ENCODE data around the gene CBX4. TPM values are rescaled to one million over a fixed set of nuclear protein-coding genes. Genes with fewer than 3 reads are reported as not detected.
A peak's percentile ranks its signal among the peaks of the same experiment; 100 is the strongest.

The CBX4 gene
- total and polyA plus RNA-seq, 4 experiments from 2014 or later, result 1.2 to 65.7 (median 37.2) TPM

DNA sequence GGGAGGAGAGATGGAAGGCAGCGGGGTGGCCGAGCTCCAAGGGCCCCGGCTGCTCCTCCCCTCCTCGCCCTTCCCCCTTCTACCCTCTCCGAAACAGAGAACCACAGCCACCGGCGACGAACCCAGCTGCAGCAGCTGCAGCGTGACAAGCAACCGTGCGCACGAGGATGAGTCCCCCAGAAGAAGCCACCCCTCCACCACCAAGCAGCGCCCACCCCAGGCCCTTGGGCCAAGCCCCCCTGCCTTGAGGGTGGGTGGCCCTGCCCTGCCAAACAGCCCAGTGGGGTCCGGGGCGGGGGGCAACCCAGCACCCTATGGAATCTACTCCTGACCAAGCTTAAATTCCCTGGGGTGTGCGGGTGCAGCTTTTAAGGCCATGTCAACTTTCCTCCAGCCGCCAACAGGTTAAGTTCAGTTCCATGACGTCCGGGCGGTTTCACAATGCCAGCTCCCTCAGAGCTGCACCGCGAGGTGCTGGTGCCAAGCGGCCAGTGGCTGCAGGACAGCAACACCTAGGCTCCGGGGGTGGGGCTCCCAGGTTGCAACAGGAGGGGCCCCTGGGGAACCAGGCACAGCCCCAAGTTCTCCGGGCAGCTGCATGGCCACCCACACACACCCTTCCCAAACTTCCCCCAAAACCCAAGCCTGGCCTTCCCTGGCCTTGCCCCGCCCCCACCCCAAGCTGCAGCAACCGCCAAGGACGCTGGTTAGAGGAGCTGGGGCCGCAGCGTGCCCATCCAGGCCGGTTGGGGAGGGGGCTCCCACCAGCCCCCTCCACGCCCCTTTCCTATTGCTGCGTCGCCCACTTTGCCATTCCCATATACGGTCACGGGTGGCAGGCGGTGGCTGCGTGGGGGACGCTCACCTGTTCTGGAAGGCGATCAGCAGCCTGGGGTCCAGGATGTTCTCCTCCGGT, 2.0 kb downstream of the CBX4 start:
- intact Hi-C loops (cut with micrococcal nuclease), result no loop called here

DNA sequence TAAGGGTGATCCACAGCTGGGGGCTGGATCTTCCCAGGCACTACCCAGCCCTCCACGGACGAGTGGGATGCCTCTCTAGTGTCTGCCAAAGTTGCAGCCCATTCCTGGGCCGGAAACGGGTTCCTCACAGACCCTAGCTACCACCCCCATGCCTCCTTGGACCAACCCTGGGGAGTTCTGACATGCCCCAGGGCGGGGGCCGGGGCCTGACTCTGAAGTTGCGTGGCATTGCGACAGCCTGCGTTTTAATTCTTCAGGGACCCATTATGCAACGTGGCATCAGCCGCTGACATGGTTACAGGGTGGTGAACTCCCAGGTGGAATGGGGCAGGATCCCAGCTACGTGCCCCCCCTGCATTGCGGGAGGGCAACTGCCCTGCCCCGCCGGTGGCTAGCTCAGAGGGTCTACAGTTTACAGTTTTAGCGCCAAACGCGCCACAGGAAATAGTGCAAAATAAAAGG, 2.7 kb downstream of the CBX4 start:
- Histone ChIP-seq H3K4me3 (ENCODE audit: low read length in 2 of 2) (peak overlapping the region in 1 of 2 donors; percentile 89), H3K9me3 (ENCODE audit: control insufficient read depth in 1 of 2, low read length in 2 of 2) (no peaks in the 10 kb centered on the region), H3K4me1 (ENCODE audit: insufficient read depth, low read length) (peaks cover 51% of the 10 kb centered on the region), H3K27ac (ENCODE audit: low read depth, low read length) (no peak overlapping the region), H3K36me3 (ENCODE audit: insufficient read depth, low read length) (peaks cover 16% of the 10 kb centered on the region), H3K27me3 (ENCODE audit: insufficient read depth, low read length) (peaks cover 17% of the 10 kb centered on the region)
- DNase-seq, result no peak
- ChIA-PET POLR2A (ENCODE audit: partially characterized antibody) (interaction anchor here (0.7 to 16.4 kb wide), 4 partner anchors 12 to 160 kb away, joined by 3 to 503 read pairs (median 3); partner anchors contain the start of gene CBX8), CTCF (ENCODE audit: partially characterized antibody) (interaction anchor here (0.9 to 1.5 kb wide), 3 partner anchors 13 to 39 kb away, joined by 3 to 4 read pairs (median 4); partner anchors contain the start of gene CBX8)
- peaks cover 21 to 22% of the 10 kb centered on the region in 2 donors for H3K36me3 Mint-ChIP-seq
- peak overlapping the region in 3 of 7 donors; percentile 27 to 89 (median 31) for H3K27ac Mint-ChIP-seq
- H3K4me3 Mint-ChIP-seq, result peak overlapping the region; percentile 58 to 97 (median 93)
- peaks cover 0 to 7% (median 0%) of the 10 kb centered on the region in 8 donors for H3K9me3 Mint-ChIP-seq
- peaks cover 0 to 1% of the 10 kb centered on the region in 2 donors for H3K27me3 Mint-ChIP-seq
- intact Hi-C loops (cut with micrococcal nuclease), result no loop called here
- H3K4me1 Mint-ChIP-seq, result peaks cover 9 to 56% (median 32%) of the 10 kb centered on the region in 4 donors

More for the DNA sequence above, 2.0 kb downstream of the CBX4 start:
- H3K27ac ChIP-seq (ENCODE audit: low read depth, low read length), result peak overlapping the region; percentile 52
- H3K4me3 ChIP-seq (ENCODE audit: low read length in 2 of 2), result peak overlapping the region; percentile 89 to 99
- Mint-ChIP-seq H3K4me3 (peak overlapping the region; percentile 91 to 97 (median 96)), H3K27ac (peak overlapping the region in 6 of 7 donors; percentile 31 to 98 (median 94)), H3K36me3 (peaks cover 21 to 22% of the 10 kb centered on the region in 2 donors), H3K27me3 (peaks cover 3 to 5% of the 10 kb centered on the region in 2 donors), H3K9me3 (peaks cover 0 to 7% (median 0%) of the 10 kb centered on the region in 8 donors), H3K4me1 (peaks cover 12 to 60% (median 36%) of the 10 kb centered on the region in 4 donors)
- POLR2A ChIA-PET (ENCODE audit: partially characterized antibody), result interaction anchor here (0.7 to 16.4 kb wide), 5 partner anchors 13 to 160 kb away, joined by 3 to 503 read pairs (median 3); partner anchors contain the start of gene CBX8
- CTCF ChIA-PET (ENCODE audit: partially characterized antibody), result interaction anchor here (0.9 to 1.1 kb wide), 2 partner anchors 20 to 40 kb away, joined by 3 to 4 read pairs; partner anchors contain the start of gene CBX8
- H3K9me3 ChIP-seq (ENCODE audit: control insufficient read depth in 1 of 2, low read length in 2 of 2), result no peaks in the 10 kb centered on the region
- DNase-seq, result peak in 2 of 5 donors; percentile 42 to 68
- peaks cover 24% of the 10 kb centered on the region for H3K27me3 ChIP-seq (ENCODE audit: insufficient read depth, low read length)
- peaks cover 58% of the 10 kb centered on the region for H3K4me1 ChIP-seq (ENCODE audit: insufficient read depth, low read length)
- H3K36me3 ChIP-seq (ENCODE audit: insufficient read depth, low read length), result peaks cover 16% of the 10 kb centered on the region

DNA sequence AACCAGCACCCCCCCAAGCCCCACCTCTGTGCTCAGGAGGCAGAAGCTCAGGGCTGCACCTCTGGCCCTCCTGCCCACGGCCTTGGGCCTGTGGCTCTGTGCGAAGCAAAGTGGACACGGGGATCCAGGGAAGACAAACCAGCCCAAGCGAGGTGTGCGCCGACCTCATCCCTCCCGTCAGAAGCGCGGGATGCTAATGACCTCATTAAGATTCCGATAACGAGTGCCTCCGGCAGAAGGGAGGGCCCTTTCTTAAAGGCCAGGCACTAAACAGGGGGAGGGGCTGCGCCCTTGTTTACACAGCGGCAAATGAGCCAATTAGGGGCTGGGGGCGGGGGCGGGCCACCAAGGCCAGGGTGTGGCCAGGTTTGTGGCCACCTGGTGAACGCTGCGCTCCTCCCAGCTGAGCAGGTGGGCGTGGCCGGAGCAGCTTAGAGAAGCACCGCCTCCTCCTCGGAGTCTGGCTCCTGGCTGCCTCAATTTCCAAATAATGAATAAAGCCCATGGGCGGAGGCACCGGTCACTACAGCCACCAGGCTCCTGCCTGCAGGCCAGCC, 3.2 kb downstream of the CBX4 start:
- ChIA-PET CTCF (ENCODE audit: partially characterized antibody) (interaction anchor here (0.5 to 1.5 kb wide), 4 partner anchors 11 to 205 kb away, joined by 3 to 6 read pairs (median 4); no protein-coding TSS in a partner anchor), POLR2A (ENCODE audit: partially characterized antibody) (interaction anchor here (1.0 to 16.4 kb wide), 3 partner anchors 11 to 161 kb away, joined by 3 to 503 read pairs (median 3); partner anchors contain the start of gene CBX8)
- intact Hi-C loops (cut with micrococcal nuclease), result no loop called here
- Histone ChIP-seq H3K4me1 (ENCODE audit: insufficient read depth, low read length) (peaks cover 50% of the 10 kb centered on the region), H3K27ac (ENCODE audit: low read depth, low read length) (no peak overlapping the region), H3K9me3 (ENCODE audit: control insufficient read depth in 1 of 2, low read length in 2 of 2) (no peaks in the 10 kb centered on the region), H3K27me3 (ENCODE audit: insufficient read depth, low read length) (peaks cover 12% of the 10 kb centered on the region), H3K4me3 (ENCODE audit: low read length in 2 of 2) (no peak overlapping the region), H3K36me3 (ENCODE audit: insufficient read depth, low read length) (peaks cover 16% of the 10 kb centered on the region)
- Mint-ChIP-seq H3K4me3 (peak overlapping the region in 3 of 8 donors; percentile 91 to 96 (median 95)), H3K9me3 (peaks cover 0 to 7% (median 0%) of the 10 kb centered on the region in 8 donors), H3K4me1 (peaks cover 10 to 56% (median 30%) of the 10 kb centered on the region in 4 donors), H3K36me3 (peaks cover 21 to 22% of the 10 kb centered on the region in 2 donors), H3K27me3 (peaks cover 0 to 1% of the 10 kb centered on the region in 2 donors), H3K27ac (peak overlapping the region in 1 of 7 donors; percentile 55)
- no peak for DNase-seq

DNA sequence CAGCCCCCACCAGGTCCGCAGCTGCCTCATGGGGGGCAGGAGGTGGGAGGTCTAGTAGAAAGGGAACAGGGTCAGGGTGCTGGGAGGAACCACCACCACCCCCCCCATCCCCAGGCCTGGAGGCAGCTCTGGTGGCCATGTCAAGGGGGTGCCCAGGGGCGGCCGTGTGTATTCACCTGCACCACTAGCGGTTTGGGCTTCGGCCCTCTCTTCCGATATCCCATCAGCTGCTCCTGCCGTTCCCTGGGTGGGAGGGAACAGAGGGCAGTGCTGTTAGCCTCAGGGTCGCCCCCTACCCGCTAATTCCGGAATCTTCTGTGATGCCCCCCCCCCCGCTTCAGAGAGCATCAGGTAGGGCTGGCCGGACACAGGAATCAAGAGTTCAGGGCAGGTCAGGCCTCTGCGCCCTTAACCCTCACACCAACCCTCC, 3.8 kb downstream of the CBX4 start:
- H3K9me3 Mint-ChIP-seq, result peaks cover 0 to 7% (median 0%) of the 10 kb centered on the region in 8 donors
- peak overlapping the region in 1 of 7 donors; percentile 55 for H3K27ac Mint-ChIP-seq
- peaks cover 10 to 50% (median 27%) of the 10 kb centered on the region in 4 donors for H3K4me1 Mint-ChIP-seq
- Histone ChIP-seq H3K4me3 (ENCODE audit: low read length in 2 of 2) (no peak overlapping the region), H3K9me3 (ENCODE audit: control insufficient read depth in 1 of 2, low read length in 2 of 2) (no peaks in the 10 kb centered on the region), H3K27ac (ENCODE audit: low read depth, low read length) (no peak overlapping the region), H3K4me1 (ENCODE audit: insufficient read depth, low read length) (peaks cover 49% of the 10 kb centered on the region), H3K36me3 (ENCODE audit: insufficient read depth, low read length) (peaks cover 16% of the 10 kb centered on the region), H3K27me3 (ENCODE audit: insufficient read depth, low read length) (peaks cover 7% of the 10 kb centered on the region)
- CTCF ChIA-PET (ENCODE audit: partially characterized antibody), result interaction anchor here (0.7 to 1.5 kb wide), 11 partner anchors 10 to 158 kb away, joined by 3 to 9 read pairs (median 4); no protein-coding TSS in a partner anchor
- DNase-seq, result peak in 1 of 5 donors; percentile 41
- intact Hi-C loops (cut with micrococcal nuclease), result no loop called here
- H3K4me3 Mint-ChIP-seq, result peak overlapping the region in 1 of 8 donors; percentile 50
- H3K36me3 Mint-ChIP-seq, result peaks cover 21 to 22% of the 10 kb centered on the region in 2 donors
- no peaks in the 10 kb centered on the region for H3K27me3 Mint-ChIP-seq
- POLR2A ChIA-PET (ENCODE audit: partially characterized antibody), result interaction anchor here (1.0 to 16.4 kb wide), 2 partner anchors 10 to 29 kb away, joined by 3 to 503 read pairs; partner anchors contain the start of gene CBX8

DNA sequence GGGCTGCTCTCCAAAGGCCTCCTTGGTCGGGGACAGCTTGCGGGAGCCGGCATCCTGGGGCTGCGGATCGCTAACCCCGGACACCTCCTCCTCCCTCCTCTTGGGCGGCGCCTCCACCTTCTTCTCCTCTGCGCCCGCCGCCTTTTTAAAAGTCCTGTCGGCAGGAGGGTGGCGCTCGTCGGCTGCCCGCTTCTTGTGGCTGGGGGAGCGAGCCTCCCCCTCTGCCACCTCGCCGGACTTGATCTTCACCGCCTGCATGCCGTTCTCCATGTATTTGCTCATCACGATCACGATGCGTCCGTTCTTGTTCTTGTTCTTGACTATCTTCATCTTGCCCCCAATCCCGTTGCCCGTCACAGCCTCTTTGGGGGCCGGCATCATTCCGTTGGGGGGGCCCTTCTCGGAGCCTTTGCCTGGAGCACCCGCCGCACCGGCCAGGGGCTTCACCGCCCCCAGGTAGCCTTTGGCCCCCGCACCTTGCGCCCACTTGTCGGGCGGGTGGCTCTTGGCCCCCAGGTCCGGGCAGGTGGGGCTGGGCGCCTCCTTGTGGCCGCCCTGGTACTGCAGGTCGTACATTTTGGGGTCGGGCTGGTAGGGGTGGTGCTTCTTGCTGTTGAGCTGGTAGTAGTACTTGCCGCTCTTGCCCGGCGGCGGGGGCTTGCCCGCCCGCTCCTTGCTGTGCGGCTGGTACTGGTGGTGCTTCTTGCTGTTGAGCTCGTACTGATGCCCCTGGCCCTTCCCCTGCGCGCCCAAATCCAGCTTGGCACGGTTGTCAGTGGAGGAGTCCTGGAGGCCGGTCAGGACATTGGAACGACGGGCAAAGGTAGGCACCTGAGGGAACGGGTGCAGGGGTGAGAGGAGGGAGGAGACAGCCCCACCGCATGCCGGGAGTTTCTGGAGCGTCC, 4.4 kb downstream of the CBX4 start:
- CTCF ChIA-PET (ENCODE audit: partially characterized antibody), result interaction anchor here (0.7 to 1.5 kb wide), 11 partner anchors 10 to 159 kb away, joined by 3 to 9 read pairs (median 4); no protein-coding TSS in a partner anchor
- Mint-ChIP-seq H3K27ac (peak overlapping the region in 3 of 7 donors; percentile 12 to 70 (median 55)), H3K4me3 (peak overlapping the region in 3 of 8 donors; percentile 3 to 61 (median 23)), H3K9me3 (peaks cover 0 to 7% (median 0%) of the 10 kb centered on the region in 8 donors), H3K4me1 (peaks cover 9 to 44% (median 24%) of the 10 kb centered on the region in 4 donors), H3K27me3 (no peaks in the 10 kb centered on the region), H3K36me3 (peaks cover 21 to 22% of the 10 kb centered on the region in 2 donors)
- DNase-seq, result peak in 2 of 5 donors; percentile 42 to 53
- peaks cover 42% of the 10 kb centered on the region for H3K4me1 ChIP-seq (ENCODE audit: insufficient read depth, low read length)
- intact Hi-C loops (cut with micrococcal nuclease), result no loop called here
- no peaks in the 10 kb centered on the region for H3K9me3 ChIP-seq (ENCODE audit: control insufficient read depth in 1 of 2, low read length in 2 of 2)
- POLR2A ChIA-PET (ENCODE audit: partially characterized antibody), result interaction anchor here (0.5 to 16.4 kb wide), 2 partner anchors 28 to 93 kb away, joined by 3 to 503 read pairs; partner anchors contain the start of gene CBX8
- H3K27ac ChIP-seq (ENCODE audit: low read depth, low read length), result no peak overlapping the region
- no peak overlapping the region for H3K4me3 ChIP-seq (ENCODE audit: low read length in 2 of 2)
- H3K27me3 ChIP-seq (ENCODE audit: insufficient read depth, low read length), result peaks cover under 1% of the 10 kb centered on the region
- peaks cover 16% of the 10 kb centered on the region for H3K36me3 ChIP-seq (ENCODE audit: insufficient read depth, low read length)
